Sigmoid colon (tissue), 4 donors: Measurements from ENCODE around the gene ABI3BP.

Source experiments
- CTCF ChIP-seq, 4 experiments: fragments of 450-650 bp in 3 of 4; fragments of 200-600 bp in 1 of 4; IDR thresholded peaks; one replicate each; pipeline ENCODE4 v1.5.1; 2016 to 2019; ENCODE audit warnings: antibody characterized with exemption in 4 of 4, mild to moderate bottlenecking in 3 of 4, moderate library complexity in 2 of 4
- EP300 ChIP-seq, 4 donors: sonication (generic); formaldehyde crosslinking; IDR thresholded peaks; one replicate each; pipeline ENCODE4 v1.6.1; 2017; ENCODE audit warnings: antibody characterized with exemption in 4 of 4
- POLR2AphosphoS5 ChIP-seq, 4 donors: sonication (generic); formaldehyde crosslinking; IDR thresholded peaks; one replicate each; pipeline ENCODE4 v1.6.1; 2017; ENCODE audit warnings: antibody characterized with exemption in 4 of 4

DNA sequence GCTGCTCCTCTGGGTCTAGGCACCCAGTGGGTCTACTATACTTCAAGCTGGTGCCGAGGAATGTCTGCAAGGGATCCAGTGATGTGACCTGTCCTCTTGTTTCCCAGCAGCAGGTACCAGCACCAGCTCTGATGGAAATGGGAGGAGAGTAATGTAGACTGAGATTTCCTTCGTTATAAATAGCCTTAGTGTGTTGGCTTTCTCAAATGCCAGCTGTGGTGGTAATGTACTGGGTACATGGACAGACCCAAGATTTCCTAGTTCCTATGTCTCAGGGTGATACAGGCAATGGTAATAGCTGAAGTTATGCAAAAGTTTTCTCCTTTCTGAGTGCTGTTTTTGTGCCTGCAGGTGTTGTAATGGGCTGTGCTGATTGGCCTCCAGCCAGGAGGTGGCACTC is 33.0 kb upstream of the ABI3BP start:
- TF ChIP-seq CTCF (IDR thresholded peaks at IDR 0.05) (no peak), POLR2AphosphoS5 (IDR thresholded peaks at IDR 0.05) (no peak), EP300 (IDR thresholded peaks at IDR 0.05) (no peak)
